Hepatocyte (in vitro differentiated cells): Measurements from ENCODE around the gene ULK4. TPM values are rescaled to one million over a fixed set of nuclear protein-coding genes. Genes with fewer than 3 reads are reported as not detected.
A peak's percentile ranks its signal among the peaks of the same experiment; 100 is the strongest.

Experiments
- DNase-seq: peaks from one replicate; pipeline ENCODE4 v3.0.0-alpha.2; 2016; ENCODE audit warnings: low spot score
- H2AFZ ChIP-seq: fragments of 200-600 bp; sonication (generic); 2 replicates; pipeline ENCODE4 v1.6.0; 2016; ENCODE audit warnings: antibody characterized with exemption, mild to moderate bottlenecking
- H3K27ac ChIP-seq: fragments of 200-600 bp; sonication (generic); 2 replicates; pipeline ENCODE4 v1.5.1; 2016; ENCODE audit warnings: mild to moderate bottlenecking
- H3K27me3 ChIP-seq: fragments of 200-600 bp; sonication (generic); 2 replicates; pipeline ENCODE4 v1.6.1; 2016
- H3K36me3 ChIP-seq: fragments of 200-600 bp; sonication (generic); replicated peaks from 2 replicates; pipeline ENCODE4 v1.5.1; 2016; ENCODE audit warnings: low read depth; ENCODE audit not compliant: insufficient read depth
- H3K4me1 ChIP-seq: fragments of 200-600 bp; sonication (generic); 2 replicates; pipeline ENCODE4 v1.5.1; 2016; ENCODE audit warnings: mild to moderate bottlenecking, moderate library complexity; ENCODE audit not compliant: insufficient read depth
- H3K4me2 ChIP-seq: fragments of 200-600 bp; sonication (generic); 2 replicates; pipeline ENCODE4 v1.6.0; 2016
- H3K4me3 ChIP-seq: fragments of 200-600 bp; sonication (generic); 2 replicates; pipeline ENCODE4 v1.5.1; 2016; ENCODE audit warnings: mild to moderate bottlenecking
- H3K79me2 ChIP-seq: fragments of 200-600 bp; sonication (generic); 2 replicates; pipeline ENCODE4 v1.6.0; 2017; ENCODE audit warnings: mild to moderate bottlenecking
- H3K9me2 ChIP-seq: fragments of 200-600 bp; sonication (generic); replicated peaks from 2 replicates; pipeline ENCODE4 v1.6.0; 2017; ENCODE audit warnings: mild to moderate bottlenecking; ENCODE audit not compliant: insufficient read depth
- H3K9me3 ChIP-seq: fragments of 200-600 bp; sonication (generic); 2 replicates; pipeline ENCODE4 v1.5.1; 2016; ENCODE audit warnings: low read depth, mild to moderate bottlenecking
- H4K20me1 ChIP-seq: fragments of 200-600 bp; sonication (generic); 2 replicates; pipeline ENCODE4 v1.6.0; 2016; ENCODE audit warnings: mild to moderate bottlenecking; ENCODE audit not compliant: insufficient read depth, poor library complexity, severe bottlenecking
- EZH2 ChIP-seq: fragments of 200-600 bp; sonication (generic); IDR thresholded peaks from 2 replicates; pipeline ENCODE4 v1.6.1; 2016; ENCODE audit warnings: antibody characterized with exemption, mild to moderate bottlenecking, borderline replicate concordance
- EZH2phosphoT487 ChIP-seq: fragments of 200-600 bp; sonication (generic); IDR thresholded peaks from one replicate; pipeline ENCODE4 v1.6.1; 2018; ENCODE audit warnings: antibody characterized with exemption, mild to moderate bottlenecking, low read depth, moderate library complexity; ENCODE audit not compliant: unreplicated experiment, severe bottlenecking
- WGBS: methylation state at CpG from one replicate; pipeline ENCODE4 v1.1.6; 2016; ENCODE audit warnings: low lambda C conversion rate; ENCODE audit errors: missing lambda C conversion rate; 5-methylcytosine and 5-hydroxymethylcytosine counted together
- polyA plus RNA-seq: library from polyadenylated mRNA; unstranded; fragments of >200 nt; fragmentation: Nextera tagmentation; extraction: Ambion mirVana; gene quantifications from 2 replicates; pipeline ENCODE4 v1.2.1, GENCODE V29; 2016
- total RNA-seq: library from RNA; depleted of rRNA; stranded (reverse); fragments of >200 nt; gene quantifications from 2 replicates; pipeline ENCODE4 v1.2.3, GENCODE V29; 2014
- TF ChIP-seq, protein P1 (sequence below): fragments of 200-600 bp; sonication (generic); IDR thresholded peaks from 2 replicates; pipeline ENCODE4 v1.5.1; 2016; ENCODE audit warnings: antibody characterized with exemption, mild to moderate bottlenecking; ENCODE audit not compliant: poor library complexity

The ULK4 gene
- total RNA-seq (6.5 and 9.1 TPM in 2 replicates), polyA plus RNA-seq (3.8 and 4.2 TPM in 2 replicates)

DNA sequence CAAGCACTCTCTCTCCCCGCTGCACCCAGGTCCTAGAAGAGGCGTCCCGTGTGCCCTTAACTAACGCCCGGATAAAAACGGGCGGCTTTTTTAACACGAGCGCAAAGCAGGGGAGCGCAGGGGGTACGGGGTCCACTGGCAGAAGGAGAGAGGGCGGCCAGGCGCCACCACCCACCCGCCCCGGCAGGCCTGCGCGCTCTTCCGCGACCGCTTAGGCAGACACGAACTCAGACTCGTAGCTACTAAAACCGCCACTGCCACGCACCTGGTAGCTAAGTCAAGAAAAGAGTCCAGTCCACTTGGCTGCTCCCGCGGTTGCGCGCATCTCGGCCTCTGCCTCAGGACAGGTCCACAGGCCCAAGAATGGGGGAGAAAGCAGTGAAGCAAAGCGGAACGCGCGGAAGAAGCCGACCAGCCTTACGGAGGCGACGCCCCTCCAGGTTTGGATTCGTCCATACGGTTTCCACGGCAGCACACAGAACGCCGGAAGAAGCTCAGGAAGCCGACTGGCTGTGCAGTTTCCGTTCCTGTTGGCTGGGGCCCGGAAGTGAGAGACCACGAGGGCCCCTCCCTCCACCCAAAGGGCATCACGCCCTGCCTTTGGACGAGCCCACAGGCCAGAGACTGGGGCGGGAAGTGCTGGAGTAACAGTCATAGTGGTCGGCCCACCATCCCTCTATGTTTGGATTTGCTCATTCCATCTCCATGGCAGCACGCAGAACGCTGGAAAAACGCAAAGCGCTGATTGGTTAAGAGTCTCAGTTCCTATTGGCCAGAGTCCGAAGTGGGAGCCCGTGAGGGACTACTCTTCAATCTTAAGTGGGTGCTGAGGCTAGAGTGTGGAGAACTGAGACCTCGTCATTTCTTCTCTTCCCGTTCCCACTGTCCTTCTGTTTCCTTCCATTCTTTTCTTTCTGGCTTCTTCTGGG is at the start of gene ULK4:
ULK4 (minus strand) TSS at position 353 of the 929 bp plus-strand sequence. CDS start 7,344 bp downstream, outside the sequence.
- peak within 1 kb of the TSS; percentile 59 for H3K4me3 ChIP-seq
- H3K27ac ChIP-seq, result peak within 1 kb of the TSS; percentile 75
- TF ChIP-seq EZH2, result no peak
- no peak for TF ChIP-seq EZH2phosphoT487
- TF ChIP-seq, protein P1, sequence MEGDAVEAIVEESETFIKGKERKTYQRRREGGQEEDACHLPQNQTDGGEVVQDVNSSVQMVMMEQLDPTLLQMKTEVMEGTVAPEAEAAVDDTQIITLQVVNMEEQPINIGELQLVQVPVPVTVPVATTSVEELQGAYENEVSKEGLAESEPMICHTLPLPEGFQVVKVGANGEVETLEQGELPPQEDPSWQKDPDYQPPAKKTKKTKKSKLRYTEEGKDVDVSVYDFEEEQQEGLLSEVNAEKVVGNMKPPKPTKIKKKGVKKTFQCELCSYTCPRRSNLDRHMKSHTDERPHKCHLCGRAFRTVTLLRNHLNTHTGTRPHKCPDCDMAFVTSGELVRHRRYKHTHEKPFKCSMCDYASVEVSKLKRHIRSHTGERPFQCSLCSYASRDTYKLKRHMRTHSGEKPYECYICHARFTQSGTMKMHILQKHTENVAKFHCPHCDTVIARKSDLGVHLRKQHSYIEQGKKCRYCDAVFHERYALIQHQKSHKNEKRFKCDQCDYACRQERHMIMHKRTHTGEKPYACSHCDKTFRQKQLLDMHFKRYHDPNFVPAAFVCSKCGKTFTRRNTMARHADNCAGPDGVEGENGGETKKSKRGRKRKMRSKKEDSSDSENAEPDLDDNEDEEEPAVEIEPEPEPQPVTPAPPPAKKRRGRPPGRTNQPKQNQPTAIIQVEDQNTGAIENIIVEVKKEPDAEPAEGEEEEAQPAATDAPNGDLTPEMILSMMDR, result no peak
- peak within 1 kb of the TSS; percentile 91 for H3K4me2 ChIP-seq
- H4K20me1 ChIP-seq, result no peaks in the 10 kb centered on the region
- no peaks in the 10 kb centered on the region for H3K9me3 ChIP-seq
- no peaks in the 10 kb centered on the region for H3K27me3 ChIP-seq
- H3K4me1 ChIP-seq, result no peaks in the 10 kb centered on the region
- no peaks in the 10 kb centered on the region for H3K9me2 ChIP-seq
- H3K36me3 ChIP-seq, result no peaks in the 10 kb centered on the region
- peak; percentile 98 for DNase-seq
- 1% methylated on average over 55 of the region's 58 CpGs for WGBS
- H2AFZ ChIP-seq, result peak within 1 kb of the TSS; percentile 72
- H3K79me2 ChIP-seq, result peaks cover 7% of the 10 kb centered on the region

DNA sequence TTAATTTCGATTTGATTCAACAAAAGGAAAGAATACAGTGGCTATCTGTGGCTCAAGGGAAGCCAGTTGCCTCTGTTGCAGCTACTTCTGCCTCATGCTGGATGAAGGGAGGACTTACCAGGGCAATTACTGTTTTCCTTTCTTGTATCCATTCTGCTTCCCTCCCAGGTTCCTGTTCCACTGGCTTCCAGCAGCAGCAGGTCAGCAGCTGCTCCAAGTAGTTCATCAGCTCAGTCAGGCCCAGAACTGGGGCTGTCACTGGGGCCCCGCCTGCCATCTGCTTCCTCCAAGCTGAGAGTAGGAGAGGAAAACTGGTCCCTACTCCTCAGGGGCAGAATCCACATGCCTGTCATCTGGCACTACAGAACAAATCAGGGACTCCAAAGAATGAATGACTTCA is 48.6 kb upstream of the ULK4 start:
- no peaks in the 10 kb centered on the region for H3K9me3 ChIP-seq
- H3K4me1 ChIP-seq, result peaks cover 10% of the 10 kb centered on the region
- H3K27me3 ChIP-seq, result no peaks in the 10 kb centered on the region
- no peaks in the 10 kb centered on the region for H3K36me3 ChIP-seq
- H3K27ac ChIP-seq, result no peak overlapping the region
- no peak overlapping the region for H3K4me3 ChIP-seq
- no peak overlapping the region for H3K4me2 ChIP-seq
- H2AFZ ChIP-seq, result no peak overlapping the region
- 70% methylated on average over 2 of the region's 2 CpGs for WGBS
- H3K79me2 ChIP-seq, result peaks cover 13% of the 10 kb centered on the region
- H4K20me1 ChIP-seq, result no peaks in the 10 kb centered on the region
- no peak for DNase-seq
- no peaks in the 10 kb centered on the region for H3K9me2 ChIP-seq
- TF ChIP-seq, protein P1, result no peak
- TF ChIP-seq EZH2phosphoT487 (no peak), EZH2 (no peak)

DNA sequence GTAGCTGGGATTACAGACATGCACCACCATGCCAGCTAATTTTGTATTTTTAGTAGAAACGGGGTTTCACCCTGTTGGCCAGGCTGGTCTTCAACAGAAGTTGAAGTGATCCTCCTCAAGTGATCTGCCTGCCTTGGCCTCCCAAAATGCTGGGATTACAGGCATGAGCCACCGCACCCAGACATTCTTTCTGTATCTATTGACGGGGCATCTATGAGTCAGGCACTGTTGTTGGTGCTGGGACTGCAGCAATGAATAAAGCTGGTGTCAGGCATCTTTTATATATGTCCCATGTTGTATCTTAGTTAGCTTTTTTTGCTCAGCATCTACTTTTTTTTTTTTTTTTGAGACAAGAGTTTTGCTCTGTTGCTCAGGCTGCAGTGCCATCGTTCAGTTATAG is 47.6 kb upstream of the ULK4 start:
- Histone ChIP-seq H2AFZ (no peak overlapping the region), H3K9me2 (no peaks in the 10 kb centered on the region), H3K4me3 (no peak overlapping the region), H3K4me1 (no peaks in the 10 kb centered on the region), H3K79me2 (peaks cover 3% of the 10 kb centered on the region), H4K20me1 (no peaks in the 10 kb centered on the region), H3K36me3 (no peaks in the 10 kb centered on the region), H3K27me3 (no peaks in the 10 kb centered on the region), H3K27ac (no peak overlapping the region), H3K4me2 (no peak overlapping the region), H3K9me3 (no peaks in the 10 kb centered on the region)
- no peak for DNase-seq
- TF ChIP-seq EZH2phosphoT487, result no peak
- TF ChIP-seq, protein P1, result no peak
- TF ChIP-seq EZH2, result no peak
- 84% methylated on average over 4 of the region's 4 CpGs for WGBS
